GM19035 (cell line): ENCODE measurements around the gene PCNP.
"Not testable (repeated sequence)": the region's sequence is repeated elsewhere in the genome, so short reads cannot be mapped to it uniquely, and the experiment has no call there.

Experiments
- ATAC-seq: cut with Tn5 transposase; IDR thresholded peaks from one replicate; pipeline ENCODE4 v1.9.1; 2021; ENCODE audit not compliant: unreplicated experiment

Gene PCNP

GRCh38 chr3:101561630-101562328, 12.2 kb upstream of the PCNP start, which contains the start of gene TRMT10C:
TRMT10C (plus strand) TSS chr3:101561868; CDS start chr3:101564782, 2,914 bp downstream.
- peak; percentile 100 for ATAC-seq

DNA sequence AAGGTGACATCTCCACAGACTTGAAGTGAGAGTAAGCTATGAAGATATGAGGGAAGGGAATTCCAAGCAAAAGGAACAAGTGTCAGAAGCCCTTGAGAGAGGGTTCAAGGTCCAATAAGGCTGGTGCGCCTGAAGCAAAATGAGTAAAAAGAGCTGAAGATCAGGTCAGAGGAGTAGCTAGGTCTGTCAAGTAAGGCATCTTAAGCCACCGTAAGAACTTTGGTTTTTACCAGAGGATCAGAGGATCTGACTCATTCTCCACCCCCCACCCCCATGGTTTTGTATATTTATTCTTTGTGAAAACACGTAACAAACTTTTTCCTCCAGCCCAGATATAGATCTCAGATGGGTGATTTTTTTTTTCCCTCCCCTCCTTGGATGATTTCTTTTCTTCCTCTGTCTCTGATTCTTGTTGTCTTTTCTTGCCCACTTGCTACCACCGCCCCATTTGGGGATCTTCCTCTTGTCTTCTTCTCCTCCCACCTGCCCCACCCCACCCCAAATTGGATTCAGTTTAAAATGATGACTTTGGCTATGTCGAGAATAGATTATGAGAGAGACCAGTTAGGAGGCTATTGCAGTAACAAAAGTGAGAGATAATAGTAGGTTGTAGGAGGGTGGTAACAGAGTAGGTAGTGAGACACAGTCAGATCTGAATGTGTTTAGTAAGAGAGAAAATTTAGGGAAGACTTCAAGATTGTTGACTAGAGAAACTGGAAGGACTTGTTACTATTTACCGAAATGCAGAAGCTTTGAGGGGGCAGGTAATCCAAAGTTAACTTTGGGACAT, 6.3 kb upstream of the PCNP start:
- ATAC-seq = no peak

DNA sequence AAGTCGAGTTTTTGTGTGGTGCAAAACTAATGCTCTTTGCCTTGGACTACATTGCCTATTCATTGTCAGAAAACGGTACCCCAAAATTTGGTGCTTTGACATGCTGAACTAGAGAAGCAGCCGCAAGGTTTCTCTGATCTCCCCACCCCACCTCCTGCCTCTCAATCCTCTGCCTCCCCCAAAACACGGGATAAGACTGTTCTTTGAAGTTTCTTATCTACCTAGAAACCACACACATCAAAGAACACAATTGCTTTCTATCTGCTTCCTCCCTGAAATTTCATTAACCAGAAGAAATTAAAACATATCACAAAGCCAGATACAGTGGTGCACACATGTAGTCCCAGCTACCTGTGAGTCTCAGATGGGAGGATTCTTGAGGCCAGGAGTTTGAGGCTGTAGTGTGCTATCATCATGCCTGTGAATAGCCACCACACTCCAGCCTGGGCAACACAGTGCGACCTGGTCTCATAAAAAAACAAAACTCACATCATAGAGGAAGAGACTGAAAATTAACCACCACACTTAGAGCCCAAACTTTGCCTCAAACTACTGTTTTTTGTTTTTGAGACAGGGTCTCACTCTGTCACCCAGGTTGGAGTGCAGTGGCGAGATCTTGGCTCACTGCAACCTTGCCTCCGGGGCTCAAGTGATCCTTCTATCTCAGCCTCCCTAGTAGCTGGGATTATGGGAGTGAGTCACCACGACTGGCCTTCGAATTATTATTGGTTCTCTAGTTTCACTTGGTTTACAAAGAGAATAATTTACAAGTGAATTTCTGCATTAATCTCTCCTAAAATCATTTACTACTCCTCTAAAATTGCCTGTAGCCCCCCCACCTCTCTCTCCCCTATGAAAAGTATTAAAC, 2.7 kb upstream of the PCNP start:
- no peak for ATAC-seq

DNA sequence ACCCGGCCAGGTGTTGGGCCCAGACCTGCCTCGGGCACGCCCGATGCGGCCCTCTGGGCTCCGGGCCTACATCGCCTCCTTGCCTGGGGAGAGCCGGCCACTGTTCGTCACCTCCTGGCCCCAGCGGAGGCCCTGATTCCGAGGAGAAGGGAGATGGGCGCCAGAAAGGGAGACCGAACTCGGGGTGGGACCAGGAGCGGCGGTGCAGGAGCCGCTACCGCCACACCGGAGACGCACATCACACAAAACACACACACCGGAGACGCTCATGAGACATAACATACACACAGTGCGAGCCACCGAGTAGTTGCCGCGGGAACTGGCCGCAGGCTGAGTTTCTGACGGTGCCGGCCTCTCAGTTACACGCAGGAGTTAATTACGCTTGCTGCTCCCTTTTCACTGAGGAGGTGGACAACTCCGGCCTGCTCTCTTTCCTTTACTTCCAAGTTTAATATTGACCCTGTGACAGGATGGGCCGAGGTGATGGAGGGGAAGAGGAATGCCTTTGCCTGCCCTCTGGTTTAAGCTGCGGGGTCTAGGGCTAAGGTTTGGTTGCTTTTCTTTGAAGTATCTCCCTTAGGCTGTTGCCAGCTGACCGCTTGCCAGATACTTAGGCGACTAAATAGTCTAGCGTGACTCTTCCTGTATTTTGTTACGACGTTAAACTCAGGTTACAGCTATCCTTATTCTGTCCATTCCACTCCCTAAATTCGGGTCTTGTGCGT, 570 bp downstream of the PCNP start:
- peak; percentile 47 for ATAC-seq

DNA sequence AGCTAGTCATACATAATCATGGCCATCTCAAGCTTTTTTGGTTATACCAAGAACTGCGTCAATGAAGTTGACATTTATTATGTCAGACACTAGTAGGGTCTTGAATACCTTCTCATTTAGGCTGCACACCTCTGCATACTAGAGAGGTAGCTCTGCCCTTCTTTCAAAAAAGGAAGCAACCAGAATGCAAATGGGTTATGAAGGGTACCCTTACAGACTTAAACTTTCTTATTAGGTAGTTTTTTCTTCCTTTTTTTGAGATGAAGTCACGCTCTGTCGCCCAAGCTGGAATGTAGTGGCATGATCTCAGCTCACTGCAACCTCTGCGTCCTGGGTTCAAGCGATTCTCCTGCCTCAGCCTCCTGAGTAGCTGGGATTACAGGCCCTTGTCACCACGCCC, 3.3 kb downstream of the PCNP start:
- ATAC-seq = no peak

- no peak for ATAC-seq
Observed at GRCh38 chr3:101588616-101589015, 14.6 kb downstream of the PCNP start.

DNA sequence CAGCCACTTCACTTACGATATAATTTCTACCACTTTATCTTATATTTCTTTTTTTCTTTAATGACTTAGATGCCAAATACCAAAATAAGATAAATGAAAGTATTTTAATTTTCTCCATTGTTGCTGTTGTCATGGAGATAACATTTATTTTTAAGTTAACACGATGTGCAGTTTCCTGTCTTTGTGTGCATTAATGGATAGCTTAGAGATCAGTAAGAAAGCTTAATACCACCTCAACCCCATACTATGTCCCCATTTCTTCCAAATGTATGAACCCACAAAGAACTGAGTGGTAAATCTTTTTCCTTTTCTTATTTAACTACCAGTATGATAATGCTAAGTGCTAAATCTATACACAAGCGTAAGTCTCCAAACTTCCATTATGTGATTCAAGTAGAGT, 17.1 kb downstream of the PCNP start:
- no peak for ATAC-seq

DNA sequence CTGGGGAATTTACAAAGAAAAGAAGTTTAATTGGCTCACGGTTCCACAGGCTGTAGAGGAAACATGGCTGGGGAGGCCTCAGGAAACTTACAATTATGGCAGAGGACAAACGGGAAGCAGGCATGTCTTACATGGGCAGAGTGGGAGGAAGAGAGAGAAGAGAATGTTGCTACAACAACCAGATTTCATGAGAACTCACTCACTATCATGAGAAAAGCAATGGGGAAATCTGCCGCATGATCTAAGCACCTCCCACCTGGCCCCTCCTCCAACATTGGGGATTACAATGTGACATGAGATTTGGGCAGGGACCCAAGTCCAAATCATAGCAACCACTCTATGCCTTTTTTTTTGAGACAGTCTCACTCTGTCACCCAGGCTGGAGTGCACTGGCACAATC, 28.8 kb downstream of the PCNP start:
- no peak for ATAC-seq

DNA sequence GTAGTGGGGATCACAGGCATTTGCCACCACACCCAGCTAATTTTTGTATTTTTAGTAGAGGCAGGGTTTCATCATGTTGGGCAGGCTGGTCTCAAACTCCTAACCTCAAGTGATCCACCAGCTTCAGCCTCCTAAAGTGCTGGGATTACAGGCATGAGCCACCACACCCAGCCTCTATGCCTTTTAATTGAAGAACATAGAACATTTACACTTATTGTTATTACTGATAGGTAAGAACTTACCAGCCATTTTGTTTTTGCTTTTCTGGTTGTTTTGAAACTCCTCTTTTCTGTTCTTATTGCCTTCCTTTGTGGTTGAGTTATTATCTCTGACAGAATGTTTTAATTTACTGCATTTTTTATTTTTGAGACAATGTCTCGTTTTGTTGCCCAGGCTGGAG, 29.2 kb downstream of the PCNP start:
- no peak for ATAC-seq

GRCh38 chr3:101605398-101605797, 31.4 kb downstream of the PCNP start:
- ATAC-seq = not testable (repeated sequence)

GRCh38 chr3:101611023-101611422, 37.0 kb downstream of the PCNP start:
- ATAC-seq = peak; percentile 58

DNA sequence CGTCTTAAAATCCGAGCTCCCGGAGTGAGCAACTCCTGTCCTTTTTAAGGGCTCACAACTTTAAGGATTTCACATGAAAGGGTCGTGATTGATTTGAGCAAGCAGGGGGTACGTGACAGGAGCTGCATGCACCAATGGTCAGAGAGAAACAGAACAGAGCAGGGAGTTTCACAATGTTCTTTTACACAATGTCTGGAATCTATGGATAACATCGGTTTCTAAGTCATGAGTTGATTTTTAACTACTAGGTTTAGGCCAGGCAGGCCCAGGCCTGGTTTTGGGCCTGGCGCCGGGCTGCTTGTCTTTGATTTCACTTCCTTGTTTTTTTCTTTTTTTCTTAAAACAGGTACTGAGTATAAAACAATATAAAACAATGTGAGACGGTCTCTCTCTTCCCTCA, 39.0 kb downstream of the PCNP start:
- not testable (repeated sequence) for ATAC-seq

DNA sequence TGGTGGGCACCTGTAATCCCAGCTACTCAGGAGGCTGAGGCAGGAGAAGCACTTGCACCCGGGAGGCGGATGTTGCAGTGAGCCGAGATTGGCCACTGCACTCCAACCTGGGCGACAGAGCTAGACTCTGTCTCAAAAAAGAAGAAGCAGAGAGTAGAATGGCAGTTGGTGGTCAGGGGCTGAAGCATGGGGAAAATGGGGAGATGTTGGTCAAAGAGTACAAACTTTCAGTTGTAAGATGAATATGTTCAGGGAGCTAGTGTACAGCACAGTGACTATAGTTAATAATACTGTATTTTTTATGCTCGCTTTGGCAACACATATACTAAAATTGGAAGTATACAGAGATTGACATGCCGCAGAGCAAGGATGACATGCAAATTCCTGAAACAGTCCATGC, 41.5 kb downstream of the PCNP start:
- ATAC-seq = no peak

- ATAC-seq = no peak
Observed at GRCh38 chr3:101617478-101617877, 43.5 kb downstream of the PCNP start.

DNA sequence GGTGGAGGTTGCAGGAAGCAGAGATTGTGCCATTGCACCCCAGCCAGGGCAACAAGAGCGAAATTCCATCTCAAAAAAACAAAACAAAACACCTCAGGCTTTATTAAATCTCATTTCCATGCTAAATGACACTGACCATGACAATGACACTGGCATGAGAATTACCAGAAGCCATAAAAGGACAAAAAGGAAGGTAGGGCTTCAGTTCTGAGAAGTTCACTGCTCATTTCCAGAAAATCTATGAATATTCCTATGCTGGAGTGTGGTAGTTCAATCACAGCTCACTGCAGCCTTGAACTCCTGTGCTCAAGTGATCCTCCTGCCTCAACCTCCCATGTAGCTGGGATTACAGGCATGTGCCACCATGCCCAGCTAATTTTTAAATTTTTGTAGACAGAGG, 44.7 kb downstream of the PCNP start:
- no peak for ATAC-seq

DNA sequence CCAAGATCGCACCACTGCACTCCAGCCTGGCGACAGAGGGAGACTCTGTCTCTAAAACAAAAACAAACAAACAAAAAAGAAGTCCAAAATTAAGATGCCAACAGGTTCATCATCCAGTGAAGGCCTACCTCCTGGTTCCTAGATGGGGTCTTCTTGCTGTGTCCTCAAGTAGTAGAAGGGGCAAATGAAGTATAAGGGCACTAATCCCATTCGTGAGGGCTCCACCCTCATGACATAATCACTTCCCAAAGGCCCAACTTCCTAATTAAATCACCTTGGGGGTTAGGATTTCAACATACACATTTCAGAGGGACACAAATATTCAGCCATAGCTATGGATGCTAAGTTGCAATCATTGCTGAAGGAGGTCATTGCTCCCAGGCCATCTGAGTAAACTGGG, 45.8 kb downstream of the PCNP start:
- ATAC-seq = no peak

- no peak for ATAC-seq
Observed at GRCh38 chr3:101623656-101624055, 49.7 kb downstream of the PCNP start.

GRCh38 chr3:101624857-101625256, 50.9 kb downstream of the PCNP start:
- no peak for ATAC-seq

GRCh38 chr3:101625879-101626278, 51.9 kb downstream of the PCNP start:
- ATAC-seq = no peak

DNA sequence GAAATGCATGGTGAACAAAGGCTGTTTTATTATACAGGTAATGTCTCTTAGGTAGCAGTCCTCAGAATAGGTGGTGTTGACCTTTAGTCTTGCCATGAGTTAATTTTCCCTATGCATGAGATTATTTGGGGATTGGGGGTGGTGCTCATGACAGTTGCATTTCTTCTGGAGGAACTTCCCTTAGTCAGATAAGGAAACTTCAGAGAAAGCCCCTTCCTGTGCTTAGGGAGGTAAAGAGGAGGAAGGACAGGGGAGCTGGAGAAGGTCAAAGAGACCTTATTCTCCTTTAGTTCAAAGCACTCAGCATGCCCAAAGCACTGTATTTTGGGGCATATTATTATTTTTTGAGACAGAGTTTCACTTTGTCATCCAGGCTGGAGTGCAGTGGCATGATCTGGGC, 55.2 kb downstream of the PCNP start:
- no peak for ATAC-seq
